Measurements from ENCODE around the gene DDX39B.

Gene DDX39B

GRCh38 chr6:31548544-31548873, 6.7 kb upstream of the DDX39B start:
- H3K27ac ChIP-seq, result peak overlapping the region; percentile 83
- no peak for TF ChIP-seq CTCF (IDR thresholded peaks at IDR 0.05)
- no peak for TF ChIP-seq ZFX (IDR thresholded peaks at IDR 0.05; ENCODE audit: borderline replicate concordance)

GRCh38 chr6:31547727-31548543, 6.1 kb upstream of the DDX39B start:
- TF ChIP-seq ZFX (IDR thresholded peaks at IDR 0.05; ENCODE audit: borderline replicate concordance) (no peak), CTCF (IDR thresholded peaks at IDR 0.05) (no peak)
- H3K27ac ChIP-seq, result peak overlapping the region; percentile 83

- peak; percentile 65 for TF ChIP-seq CTCF (IDR thresholded peaks at IDR 0.05)
- TF ChIP-seq ZFX (IDR thresholded peaks at IDR 0.05; ENCODE audit: borderline replicate concordance), result no peak
- H3K27ac ChIP-seq, result peak within 1 kb of the TSS; percentile 83
These were observed 5.3 kb upstream of the DDX39B start, which contains the start of gene NFKBIL1 for GRCh38 chr6:31546958-31547726. Gene NFKBIL1 (plus strand): TSS chr6:31547608. CDS start chr6:31547695, 87 bp downstream.

- peak within 1 kb of the TSS; percentile 83 for H3K27ac ChIP-seq
- TF ChIP-seq ZFX (IDR thresholded peaks at IDR 0.05; ENCODE audit: borderline replicate concordance) (no peak), CTCF (IDR thresholded peaks at IDR 0.05) (peak; percentile 95)
These were observed 4.6 kb upstream of the DDX39B start, which contains the start of gene ATP6V1G2 for GRCh38 chr6:31546339-31546957. Gene ATP6V1G2 (minus strand): TSS chr6:31546608. CDS start chr6:31546559, 49 bp downstream.

GRCh38 chr6:31545291-31545690, 3.5 kb upstream of the DDX39B start:
- TF ChIP-seq CTCF (IDR thresholded peaks at IDR 0.05), result no peak
- TF ChIP-seq ZFX (IDR thresholded peaks at IDR 0.05; ENCODE audit: borderline replicate concordance), result no peak
- no peak overlapping the region for H3K27ac ChIP-seq

- TF ChIP-seq ZFX (IDR thresholded peaks at IDR 0.05; ENCODE audit: borderline replicate concordance) (no peak), CTCF (IDR thresholded peaks at IDR 0.05) (no peak)
- H3K27ac ChIP-seq, result no peak overlapping the region
These were observed 2.9 kb upstream of the DDX39B start for GRCh38 chr6:31544676-31545075.
